ENCODE measurements around the gene CRLF1.

CRLF1 gene

DNA sequence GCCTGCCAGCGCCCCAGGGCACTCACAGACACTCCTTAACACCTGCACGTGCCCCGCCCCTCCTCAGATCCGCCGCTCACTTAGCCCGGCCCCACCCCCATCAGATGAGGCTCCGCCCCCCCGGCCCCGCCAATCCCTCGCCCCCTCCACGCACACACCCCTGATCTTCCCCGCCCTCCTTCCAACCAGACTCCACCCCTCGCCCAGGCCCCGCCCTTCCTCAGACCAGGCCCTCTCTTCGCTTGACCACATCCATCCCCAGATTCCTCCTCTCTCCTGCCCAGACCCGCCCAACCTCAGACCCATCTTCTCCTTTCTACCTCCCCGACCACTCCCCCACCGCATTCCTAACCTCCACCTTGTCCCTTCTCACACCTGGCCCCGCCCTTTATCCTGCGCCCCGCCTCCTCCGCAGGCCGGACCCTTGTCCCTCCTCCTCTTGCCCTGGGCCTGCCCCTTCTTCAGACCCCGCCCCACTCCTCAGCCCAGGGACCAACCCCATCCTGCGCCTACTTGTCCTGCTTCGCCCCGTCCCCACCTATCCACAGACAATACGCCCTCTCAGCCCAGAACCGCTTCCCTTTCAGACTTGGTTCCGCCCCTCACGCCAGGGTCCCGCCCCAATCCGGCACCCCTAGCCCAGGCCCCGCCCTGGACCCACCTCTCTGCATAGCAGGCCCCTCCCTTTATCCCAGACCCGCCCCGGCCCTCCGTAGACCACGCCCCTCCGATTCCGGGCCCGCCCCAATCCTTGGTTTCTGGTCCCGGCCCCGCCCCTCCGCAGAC lies 29.8 kb upstream of the CRLF1 start:
- DNase-seq (ENCODE audit: low read depth in 2 of 2): peak; percentile 99

- no peak for DNase-seq (ENCODE audit: low read depth in 2 of 2)
These were observed 29.2 kb upstream of the CRLF1 start for GRCh38 chr19:18635831-18636182.

- DNase-seq (ENCODE audit: low read depth in 2 of 2): no peak
These were observed 28.2 kb upstream of the CRLF1 start for GRCh38 chr19:18634612-18635297.

DNA sequence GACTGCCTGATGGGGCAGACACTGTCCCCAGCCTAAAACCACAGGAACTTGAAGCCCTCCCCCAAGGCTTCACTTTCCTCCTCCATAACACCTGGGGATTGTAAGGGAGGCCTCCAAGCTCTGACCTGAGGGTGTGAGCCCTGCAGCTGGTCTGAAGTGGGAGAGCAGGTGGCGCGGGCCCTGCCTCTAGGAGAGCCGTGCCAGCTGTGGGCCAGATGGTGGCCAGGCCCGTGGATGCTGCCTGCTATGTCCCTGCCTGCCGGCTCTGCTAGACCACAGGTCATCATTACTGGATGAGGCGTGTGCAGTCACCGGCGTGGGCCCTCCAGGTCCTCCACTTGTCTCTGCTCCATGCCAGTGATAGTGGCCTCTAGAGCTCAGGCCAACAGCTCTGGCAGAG lies 26.7 kb upstream of the CRLF1 start:
- no peak for DNase-seq (ENCODE audit: low read depth in 2 of 2)

- no peak for DNase-seq (ENCODE audit: low read depth in 2 of 2)
These were observed 22.8 kb upstream of the CRLF1 start for GRCh38 chr19:18629166-18630088.

DNA sequence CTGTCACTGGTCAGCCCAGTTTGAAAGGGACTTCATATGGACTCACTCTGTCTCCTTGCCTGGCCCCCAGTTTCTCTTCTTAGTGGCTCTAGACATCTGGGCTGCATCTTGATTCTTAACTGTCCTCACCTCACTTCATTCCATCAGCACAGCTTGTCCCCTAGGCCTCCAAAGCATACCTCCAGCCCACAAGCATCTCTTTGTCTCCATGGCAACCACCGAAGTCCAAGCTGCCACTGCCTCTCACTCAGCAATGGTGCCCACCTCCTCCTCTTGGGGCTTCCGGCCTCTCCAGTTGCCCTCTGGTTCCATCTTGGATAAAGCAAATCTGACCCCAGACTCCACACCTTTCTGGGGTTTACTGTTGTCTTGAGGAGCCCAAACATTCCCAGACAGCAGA lies 20.3 kb upstream of the CRLF1 start:
- DNase-seq (ENCODE audit: low read depth in 2 of 2): no peak

GRCh38 chr19:18620902-18621301 lies 14.3 kb upstream of the CRLF1 start:
- DNase-seq (ENCODE audit: low read depth in 2 of 2): no peak

GRCh38 chr19:18620311-18620710 lies 13.7 kb upstream of the CRLF1 start:
- DNase-seq (ENCODE audit: low read depth in 2 of 2): no peak

DNA sequence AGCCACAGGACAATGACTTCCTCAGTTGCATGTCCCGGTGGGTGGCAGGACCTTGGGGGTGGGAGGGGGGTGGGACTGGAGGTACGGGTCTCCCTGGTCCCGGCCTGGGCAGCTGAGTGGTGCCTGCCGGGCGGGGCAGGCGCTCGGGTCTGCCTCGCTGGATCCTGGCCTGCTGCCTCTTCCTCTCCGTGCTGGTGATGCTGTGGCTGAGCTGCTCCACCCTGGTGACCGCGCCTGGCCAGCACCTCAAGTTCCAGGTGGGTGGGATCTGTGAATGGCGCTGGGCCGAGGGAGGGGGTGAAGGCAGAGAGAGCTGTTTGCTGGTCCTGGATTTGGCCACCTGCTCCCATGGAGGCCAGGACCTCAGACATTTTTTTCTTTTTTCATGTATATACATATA lies 11.6 kb upstream of the CRLF1 start:
- DNase-seq (ENCODE audit: low read depth in 2 of 2): no peak

GRCh38 chr19:18617562-18617961 lies 11.0 kb upstream of the CRLF1 start:
- no peak for DNase-seq (ENCODE audit: low read depth in 2 of 2)

- DNase-seq (ENCODE audit: low read depth in 2 of 2): no peak
These were observed 9.4 kb upstream of the CRLF1 start for GRCh38 chr19:18616023-18616422.

GRCh38 chr19:18613589-18614234 lies 7.1 kb upstream of the CRLF1 start:
- DNase-seq (ENCODE audit: low read depth in 2 of 2): no peak

- no peak for DNase-seq (ENCODE audit: low read depth in 2 of 2)
These were observed 6.4 kb upstream of the CRLF1 start, which contains the start of gene TMEM59L for GRCh38 chr19:18612772-18613588. Gene TMEM59L (plus strand): TSS chr19:18612870. CDS start chr19:18612959, 89 bp downstream.

GRCh38 chr19:18612051-18612771 lies 5.6 kb upstream of the CRLF1 start:
- no peak for DNase-seq (ENCODE audit: low read depth in 2 of 2)

- DNase-seq (ENCODE audit: low read depth in 2 of 2): no peak
These were observed 4.9 kb upstream of the CRLF1 start for GRCh38 chr19:18611327-18612050.

DNA sequence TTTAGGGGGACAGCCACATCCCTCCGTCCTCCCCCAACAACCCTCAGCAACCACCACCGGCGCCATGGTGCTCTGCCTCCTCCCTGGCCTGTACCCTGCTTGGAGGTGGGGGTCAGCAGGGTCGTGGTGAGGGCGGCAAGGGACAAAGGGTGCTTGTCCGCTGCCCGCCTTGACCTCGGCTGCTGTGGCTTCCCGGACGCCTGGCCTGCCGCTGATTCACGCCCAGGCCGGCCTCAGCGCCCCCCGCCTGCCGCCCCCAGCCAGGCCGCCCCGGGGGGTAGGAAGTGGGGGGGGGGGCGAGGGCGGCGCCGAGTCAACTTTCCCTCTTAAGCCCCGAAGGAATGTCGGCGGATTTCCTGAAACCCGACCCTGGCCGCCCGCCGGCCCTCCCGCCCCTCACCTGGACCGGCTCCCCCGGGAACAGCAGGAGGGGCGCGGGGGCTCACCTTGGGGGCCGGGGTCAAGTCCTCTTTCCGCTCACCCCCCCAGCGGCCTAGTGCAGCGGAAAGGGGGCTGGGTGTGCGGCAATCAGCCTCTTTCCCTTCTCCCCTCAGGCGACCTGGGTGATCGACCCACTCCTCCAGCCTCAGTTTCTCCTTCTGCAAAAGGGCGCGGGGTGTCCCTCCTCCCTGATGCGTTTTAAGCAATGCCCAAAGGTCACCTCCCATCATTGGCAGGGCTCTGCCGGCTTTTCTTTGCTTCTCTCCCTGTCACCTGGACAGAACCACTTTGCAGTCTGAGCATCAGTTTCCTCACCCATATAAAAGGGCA lies 4.1 kb upstream of the CRLF1 start:
- no peak for DNase-seq (ENCODE audit: low read depth in 2 of 2)

GRCh38 chr19:18610245-18610555 lies 3.6 kb upstream of the CRLF1 start:
- DNase-seq (ENCODE audit: low read depth in 2 of 2): no peak

- DNase-seq (ENCODE audit: low read depth in 2 of 2): no peak
These were observed 3.1 kb upstream of the CRLF1 start for GRCh38 chr19:18609717-18610051.

Data from activated CD4-positive, alpha-beta T cell treated with anti-CD3 and anti-CD28 coated beads for 24 hours (primary cell).